Superior temporal gyrus (tissue), 1 donor: ENCODE measurements around the gene HINT1.
A peak's percentile ranks its signal among the peaks of the same experiment; 100 is the strongest.
"Not testable (repeated sequence)": the region's sequence is repeated elsewhere in the genome, so short reads cannot be mapped to it uniquely, and the experiment has no call there.

ENCODE experiments used
- DNase-seq: peaks from one replicate; pipeline ENCODE4 v3.0.0-alpha.2; 2016; ENCODE audit errors: extremely low spot score

Gene HINT1

GRCh38 chr5:131165119-131165727 lies at the start of gene HINT1:
HINT1 (minus strand) TSS chr5:131165256; CDS start chr5:131165205, 51 bp downstream.
- peak; percentile 94 for DNase-seq

- DNase-seq: peak; percentile 68
Measured at GRCh38 chr5:131214609-131215227, 49.7 kb upstream of the HINT1 start.

GRCh38 chr5:131212471-131213021 lies 47.5 kb upstream of the HINT1 start:
- no peak for DNase-seq

GRCh38 chr5:131211669-131212068 lies 46.6 kb upstream of the HINT1 start:
- no peak for DNase-seq

DNA sequence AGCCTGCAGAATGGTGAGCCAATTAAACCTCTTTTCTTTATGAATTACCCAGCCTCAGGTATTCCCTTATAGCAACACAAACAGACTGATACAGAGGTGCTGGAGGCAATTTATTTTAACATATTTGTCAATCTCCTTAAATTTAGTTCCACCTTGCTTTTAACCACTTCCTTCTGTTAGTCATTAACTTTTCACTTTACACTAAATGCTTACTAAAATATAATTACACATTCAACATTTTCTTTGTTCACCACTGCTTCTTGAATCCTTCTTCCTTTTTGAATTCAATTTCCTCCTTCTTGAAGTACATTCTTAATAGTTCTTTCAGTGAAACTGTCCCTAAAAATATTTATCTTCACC lies 45.1 kb upstream of the HINT1 start:
- DNase-seq: no peak

GRCh38 chr5:131209506-131210150 lies 44.6 kb upstream of the HINT1 start:
- DNase-seq: no peak

- DNase-seq: no peak
Measured at GRCh38 chr5:131209175-131209505, 44.1 kb upstream of the HINT1 start.

DNA sequence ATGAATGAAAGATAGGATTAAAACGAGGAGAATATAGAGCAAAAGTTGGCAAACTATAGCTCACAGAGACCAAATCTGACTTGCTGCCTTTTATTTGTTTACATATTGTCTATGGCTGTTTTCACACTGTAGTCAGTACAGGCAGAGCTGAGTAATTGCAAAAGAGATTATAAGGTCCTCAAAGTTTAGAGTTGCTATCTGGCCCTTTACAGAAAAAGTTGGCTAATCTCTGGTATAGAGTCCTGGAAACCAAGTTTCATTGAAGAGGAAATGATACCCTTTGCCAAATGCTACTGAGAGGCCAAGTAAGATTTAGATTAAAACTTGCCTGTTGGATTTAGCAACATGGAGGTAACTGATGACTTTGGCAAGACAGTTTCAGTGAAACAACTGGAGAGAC lies 41.7 kb upstream of the HINT1 start:
- no peak for DNase-seq

DNA sequence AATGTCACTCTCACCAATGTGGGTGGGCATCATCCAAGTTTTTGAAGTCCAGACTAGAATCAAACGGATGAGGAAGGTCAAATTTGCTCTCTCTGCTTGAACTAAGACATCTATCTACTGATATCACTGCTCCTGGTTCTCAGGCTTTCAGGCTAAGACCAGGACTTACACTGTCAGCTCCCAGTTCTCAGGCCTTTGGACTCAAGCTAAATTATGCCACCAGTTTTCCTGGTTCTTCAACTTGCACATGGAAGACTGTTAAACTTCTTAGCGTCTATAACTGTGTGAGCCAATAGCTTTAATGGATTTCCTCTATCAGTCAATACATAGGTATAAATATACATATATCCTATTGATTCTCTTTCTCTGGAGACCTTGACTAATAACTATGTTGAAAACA lies 41.0 kb upstream of the HINT1 start:
- no peak for DNase-seq

DNA sequence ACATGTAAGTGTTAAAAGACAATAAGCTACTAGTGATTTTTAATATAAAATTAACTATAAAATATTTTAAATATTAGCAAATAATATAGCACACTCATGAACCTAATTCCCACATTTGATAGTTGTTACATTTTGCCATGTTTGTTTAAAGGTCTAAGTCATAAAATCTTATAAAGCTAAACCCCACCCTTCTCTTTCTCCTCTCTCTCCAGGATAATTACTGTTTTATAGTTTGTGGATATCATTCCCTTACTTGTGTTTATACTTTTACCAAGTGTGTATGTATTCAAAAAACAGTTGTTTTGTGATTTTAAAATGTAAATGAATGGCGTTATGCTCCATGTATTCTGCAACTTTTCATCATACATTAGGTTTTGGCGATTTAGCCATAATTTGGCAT lies 39.9 kb upstream of the HINT1 start:
- no peak for DNase-seq

DNA sequence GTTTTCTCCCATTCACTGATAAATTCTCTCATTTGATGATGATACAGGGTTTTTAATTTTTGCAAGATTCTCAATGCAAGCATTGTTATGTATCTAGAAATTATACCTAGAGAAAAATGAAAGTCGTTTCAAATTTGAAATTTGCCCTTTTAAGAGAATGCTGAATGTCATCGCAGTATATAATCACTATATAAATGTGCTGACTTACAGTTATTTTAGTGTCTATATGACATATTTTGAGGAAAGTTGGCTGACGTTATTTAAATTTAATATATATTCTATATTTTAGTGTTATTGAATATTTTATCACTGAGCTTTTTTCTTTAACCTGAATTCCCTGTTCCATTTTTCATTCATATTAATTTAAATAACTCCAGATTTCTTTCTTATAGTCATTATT lies 35.5 kb upstream of the HINT1 start:
- DNase-seq: no peak

DNA sequence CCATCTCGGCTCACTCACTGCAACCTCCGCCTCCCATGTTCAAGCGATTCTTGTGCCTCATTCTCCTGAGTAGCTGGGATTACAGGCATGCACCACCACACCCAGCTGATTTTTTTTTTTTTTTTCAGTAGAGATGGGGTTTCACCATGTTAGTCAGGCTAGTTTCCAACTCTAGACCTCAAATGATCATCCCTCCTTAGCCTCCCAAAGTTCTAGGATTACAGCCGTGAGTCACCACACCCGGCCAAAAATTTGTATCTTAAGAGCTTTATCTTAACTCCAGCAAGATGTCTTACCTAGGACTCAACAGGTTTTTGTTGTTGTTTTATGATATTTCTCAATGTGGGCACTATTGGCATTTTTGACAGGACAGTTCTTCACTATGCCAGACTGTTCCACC lies 33.6 kb upstream of the HINT1 start:
- DNase-seq: no peak

DNA sequence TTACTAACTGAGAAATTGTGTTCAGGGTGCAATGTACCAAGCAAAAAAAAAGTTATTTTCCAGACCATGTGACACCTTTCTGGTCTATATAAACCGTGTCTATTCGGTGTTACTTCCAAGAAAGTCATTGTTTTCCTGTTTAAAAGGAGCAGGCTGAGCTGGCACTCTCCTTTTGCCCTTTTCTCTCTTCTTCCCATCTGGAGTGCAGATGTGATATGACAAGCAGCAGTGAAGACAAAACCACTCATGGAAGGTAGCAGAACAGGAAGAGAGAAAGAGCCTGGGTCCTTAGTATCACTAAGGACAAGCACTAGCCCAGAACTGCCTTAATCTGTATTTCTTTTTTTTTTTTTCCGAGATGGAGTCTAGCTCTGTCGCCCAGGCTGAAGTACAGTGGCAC lies 31.3 kb upstream of the HINT1 start:
- DNase-seq: no peak

GRCh38 chr5:131195696-131196095 lies 30.6 kb upstream of the HINT1 start:
- DNase-seq: no peak

GRCh38 chr5:131194725-131195124 lies 29.7 kb upstream of the HINT1 start:
- DNase-seq: no peak

DNA sequence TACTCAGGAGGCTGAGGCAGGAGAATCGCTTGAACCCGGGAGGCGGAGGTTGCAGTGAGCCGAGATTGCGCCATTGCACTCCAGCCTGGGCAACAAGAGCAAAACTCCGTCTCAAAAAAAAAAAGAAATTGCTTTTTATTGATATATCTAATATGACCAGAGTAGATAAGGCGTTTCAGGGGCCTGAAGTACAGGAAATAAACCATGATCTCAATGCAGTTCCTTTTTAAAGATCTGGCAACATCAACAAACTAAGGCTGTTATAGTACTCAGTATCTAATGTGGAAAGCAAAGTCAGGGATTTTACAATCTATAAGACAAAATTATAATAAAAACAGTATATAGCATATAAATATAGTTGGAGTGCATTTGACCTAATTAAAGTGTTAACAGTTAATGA lies 28.8 kb upstream of the HINT1 start:
- DNase-seq: not testable (repeated sequence)

- peak; percentile 60 for DNase-seq
Measured at GRCh38 chr5:131193106-131193505, 28.1 kb upstream of the HINT1 start.

DNA sequence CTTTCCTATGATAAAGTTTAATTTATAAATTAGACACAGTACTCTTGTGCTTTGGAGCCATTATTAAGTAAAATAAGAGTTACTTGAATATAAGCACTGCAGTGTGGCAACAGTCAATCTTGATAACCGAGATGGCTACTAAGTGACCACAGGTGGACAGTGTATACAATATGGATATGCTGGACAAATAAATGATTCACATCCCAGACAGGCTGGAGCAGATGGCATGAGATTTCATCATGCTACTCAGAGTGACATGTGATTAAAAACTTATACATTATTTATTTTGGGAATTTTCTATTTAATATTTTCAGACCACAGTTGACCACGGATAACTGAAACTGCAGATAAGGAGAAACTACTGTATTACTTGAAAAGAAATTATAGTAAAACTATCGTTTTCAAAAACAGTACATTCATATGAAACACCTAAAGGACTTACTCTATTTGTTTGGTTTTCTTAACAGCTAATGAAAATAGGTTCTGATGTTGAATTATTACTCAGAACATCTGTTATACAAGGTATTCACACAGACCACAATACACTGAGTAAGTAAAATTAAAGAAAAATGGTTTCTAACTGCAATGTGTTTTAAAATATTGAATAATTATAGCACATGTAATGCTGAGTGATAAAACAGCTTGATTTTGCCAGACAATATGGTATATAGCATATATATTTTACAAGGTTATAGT lies 21.7 kb upstream of the HINT1 start:
- no peak for DNase-seq

GRCh38 chr5:131185523-131186104 lies 20.6 kb upstream of the HINT1 start:
- DNase-seq: no peak

DNA sequence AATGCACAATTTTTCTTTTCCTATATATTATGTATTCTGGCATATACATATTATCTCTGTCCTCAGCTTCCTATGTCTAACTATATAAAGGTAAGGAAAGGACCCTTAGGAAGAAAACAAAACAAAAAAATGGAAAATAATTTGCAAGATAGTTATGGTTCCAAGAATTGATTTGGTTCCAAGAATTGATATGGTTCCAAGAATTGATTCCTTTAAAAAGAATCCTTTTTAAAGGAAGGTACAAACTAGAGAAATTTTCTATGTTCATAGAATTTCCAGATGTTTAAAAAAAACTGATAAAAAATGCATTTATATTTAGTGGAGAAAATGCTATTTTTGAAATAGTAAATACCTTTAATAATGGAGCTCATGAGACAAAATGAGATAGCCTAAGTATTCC lies 17.8 kb upstream of the HINT1 start:
- no peak for DNase-seq

DNA sequence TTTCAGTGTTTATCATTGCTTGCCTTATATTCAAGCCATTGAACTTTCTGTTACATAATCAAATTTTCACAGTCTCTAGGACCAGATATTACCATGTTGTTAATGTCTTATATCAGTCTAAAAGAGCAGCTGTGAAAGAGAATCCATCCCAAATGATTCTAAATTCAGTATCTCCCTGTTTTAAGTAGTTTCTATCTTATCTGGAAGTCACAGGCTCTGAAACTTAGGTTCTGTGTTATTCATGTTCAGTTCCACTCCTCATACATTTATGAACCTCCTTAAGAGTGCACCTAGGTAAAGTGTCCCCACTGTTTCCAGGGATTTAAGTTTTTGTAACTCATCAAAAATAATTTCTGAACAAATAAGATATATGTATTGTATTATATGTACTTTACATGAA lies 15.4 kb upstream of the HINT1 start:
- no peak for DNase-seq

GRCh38 chr5:131171276-131171810 lies 6.3 kb upstream of the HINT1 start:
- DNase-seq: no peak
